Activated T-helper 2 cell treated with anti-CD3 and anti-CD28 coated beads, Interferon-gamma antibody, Interleukin-2, Interleukin-4, amounts not matched to agents 10 μg/mL and 5 μg/mL and 100 μg/mL, durations not matched to agents 14 hours and 24 hours and 36 hours (primary cell): ENCODE measurements around the gene PRELP. TPM values are rescaled to one million over a fixed set of nuclear protein-coding genes. Genes with fewer than 3 reads are reported as not detected.

Source experiments
- DNase-seq: peaks from one replicate; pipeline ENCODE4 v3.0.0; 2021; ENCODE audit warnings: low spot score
- H3K27ac Mint-ChIP-seq: one replicate; pipeline ENCODE4 v1.8.0; 2021; ENCODE audit warnings: mixed read lengths
- H3K27me3 Mint-ChIP-seq: one replicate; pipeline ENCODE4 v1.8.0; 2021; ENCODE audit warnings: low read depth, mixed read lengths
- H3K36me3 Mint-ChIP-seq: one replicate; pipeline ENCODE4 v1.8.0; 2021; ENCODE audit warnings: low read depth, mixed read lengths
- H3K4me1 Mint-ChIP-seq: one replicate; pipeline ENCODE4 v1.8.0; 2021; ENCODE audit warnings: low read depth, mixed read lengths
- H3K4me3 Mint-ChIP-seq: one replicate; pipeline ENCODE4 v1.8.0; 2021; ENCODE audit warnings: low read depth, mild to moderate bottlenecking, moderate library complexity, mixed read lengths
- H3K9me3 Mint-ChIP-seq: one replicate; pipeline ENCODE4 v1.8.0; 2021; ENCODE audit warnings: mixed read lengths
- intact Hi-C: fragments of 100-400 bp; cut with micrococcal nuclease; formaldehyde crosslinking; loops from one replicate; pipeline ENCODE4 v1.15.1; 2023
- total RNA-seq: library from RNA; stranded (reverse); gene quantifications from 2 replicates; pipeline ENCODE4 v1.2.3, GENCODE V29; 2022

The PRELP gene
- total RNA-seq, 1 donor from 2014 or later = not detected

DNA sequence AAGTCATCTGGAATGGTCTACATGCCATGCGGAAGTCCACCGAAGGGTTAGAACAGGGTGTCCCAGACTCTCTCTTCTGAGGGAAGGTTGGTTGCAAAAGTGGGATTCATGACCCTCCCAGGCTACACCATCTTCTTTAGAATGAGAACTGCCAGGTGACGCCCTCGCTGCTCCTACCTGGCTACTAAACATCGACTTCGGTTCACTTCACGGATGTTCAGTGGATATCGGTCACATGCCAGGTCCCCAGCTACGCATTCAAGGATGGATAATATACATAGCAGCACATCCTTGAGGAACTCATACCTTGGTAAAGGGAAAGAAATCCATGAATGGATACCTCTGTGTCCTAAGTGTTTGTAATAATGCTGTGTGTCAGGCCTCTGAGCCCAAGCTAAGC lies 15.0 kb downstream of the PRELP start:
- Mint-ChIP-seq H3K4me3 (no peak overlapping the region), H3K27me3 (peaks cover 8% of the 10 kb centered on the region), H3K9me3 (no peaks in the 10 kb centered on the region), H3K36me3 (no peaks in the 10 kb centered on the region), H3K27ac (no peak overlapping the region), H3K4me1 (no peaks in the 10 kb centered on the region)
- intact Hi-C loops = no loop called here
- no peak for DNase-seq

DNA sequence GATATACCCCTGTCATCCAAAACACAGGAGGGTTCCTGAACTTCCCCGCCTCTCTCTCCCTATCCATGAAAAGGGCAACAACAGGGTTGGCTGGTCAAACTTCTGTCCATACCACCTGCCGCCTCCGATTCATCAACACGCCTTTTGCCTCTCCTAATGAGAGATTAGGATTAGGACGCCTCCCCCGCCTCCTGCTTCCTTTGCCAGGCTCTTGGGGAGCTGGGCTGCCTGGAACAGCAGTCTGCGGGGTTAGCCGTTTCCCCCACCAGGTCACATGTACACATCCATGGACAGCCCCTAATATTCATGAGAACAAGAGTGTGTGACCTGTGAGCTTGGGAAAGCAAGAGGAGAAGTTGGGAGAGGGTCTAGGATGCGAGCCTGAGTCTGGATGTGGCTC lies 16.1 kb downstream of the PRELP start:
- Mint-ChIP-seq H3K4me1 (no peaks in the 10 kb centered on the region), H3K4me3 (no peak overlapping the region), H3K36me3 (no peaks in the 10 kb centered on the region), H3K27me3 (peaks cover 9% of the 10 kb centered on the region), H3K27ac (no peak overlapping the region), H3K9me3 (no peaks in the 10 kb centered on the region)
- intact Hi-C loops = no loop called here
- no peak for DNase-seq

DNA sequence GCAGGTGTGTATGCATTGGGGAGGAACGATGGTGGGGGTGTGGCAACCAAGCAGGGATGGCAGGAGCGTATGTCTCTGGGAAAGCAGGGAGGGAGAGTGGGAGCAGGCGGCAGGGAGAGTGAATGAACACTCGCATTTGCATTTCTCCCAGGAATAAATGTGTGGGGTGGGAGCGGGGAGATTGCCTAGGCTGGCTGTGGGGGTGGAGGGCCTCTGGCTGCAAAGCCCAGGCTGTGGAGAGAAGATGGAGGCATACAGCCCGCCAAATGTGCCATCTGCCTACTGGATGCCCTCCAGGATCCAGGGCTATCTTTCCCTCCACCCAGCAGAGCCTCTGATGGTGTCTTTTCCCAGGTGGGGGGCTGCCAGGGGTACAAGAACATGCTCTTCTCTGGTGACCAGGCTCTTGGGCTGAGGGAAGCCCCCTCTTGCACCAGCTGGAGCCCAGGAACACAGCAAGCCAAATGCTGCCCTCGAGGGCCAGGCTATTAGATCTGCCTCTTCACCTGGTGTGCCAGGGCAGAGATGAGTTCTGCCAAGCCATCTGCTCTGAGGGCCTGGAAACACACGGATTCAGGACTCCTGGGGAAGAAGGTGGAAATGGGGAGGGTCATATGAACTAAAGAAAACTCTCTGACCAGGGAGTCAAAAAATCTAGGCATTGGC lies 16.6 kb downstream of the PRELP start:
- H3K4me3 Mint-ChIP-seq = no peak overlapping the region
- no peaks in the 10 kb centered on the region for H3K36me3 Mint-ChIP-seq
- intact Hi-C loops = no loop called here
- H3K4me1 Mint-ChIP-seq = no peaks in the 10 kb centered on the region
- no peak for DNase-seq
- H3K27me3 Mint-ChIP-seq = peaks cover 11% of the 10 kb centered on the region
- H3K9me3 Mint-ChIP-seq = no peaks in the 10 kb centered on the region
- no peak overlapping the region for H3K27ac Mint-ChIP-seq

DNA sequence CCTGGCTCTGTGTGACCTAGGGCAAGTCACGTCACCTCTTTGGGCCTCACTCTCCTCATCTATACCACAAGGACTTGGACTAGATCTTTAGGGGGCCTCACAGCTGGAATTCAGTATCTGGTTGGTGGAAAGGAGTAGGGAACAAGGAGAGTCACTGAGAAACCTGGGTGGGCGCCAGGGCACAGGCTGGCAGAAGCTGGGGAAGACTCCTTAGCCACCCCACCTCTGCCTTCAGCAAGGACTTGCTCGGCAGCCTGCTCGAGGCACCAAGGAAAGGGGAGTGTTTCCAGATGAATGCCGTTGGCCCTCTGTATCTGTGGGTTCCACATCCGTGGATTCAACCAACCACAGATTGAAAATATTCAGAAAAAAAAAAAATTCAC lies 17.1 kb downstream of the PRELP start:
- no peak overlapping the region for H3K4me3 Mint-ChIP-seq
- no peaks in the 10 kb centered on the region for H3K4me1 Mint-ChIP-seq
- DNase-seq = no peak
- no peaks in the 10 kb centered on the region for H3K36me3 Mint-ChIP-seq
- no peaks in the 10 kb centered on the region for H3K9me3 Mint-ChIP-seq
- no peak overlapping the region for H3K27ac Mint-ChIP-seq
- intact Hi-C loops = no loop called here
- H3K27me3 Mint-ChIP-seq = peaks cover 11% of the 10 kb centered on the region

DNA sequence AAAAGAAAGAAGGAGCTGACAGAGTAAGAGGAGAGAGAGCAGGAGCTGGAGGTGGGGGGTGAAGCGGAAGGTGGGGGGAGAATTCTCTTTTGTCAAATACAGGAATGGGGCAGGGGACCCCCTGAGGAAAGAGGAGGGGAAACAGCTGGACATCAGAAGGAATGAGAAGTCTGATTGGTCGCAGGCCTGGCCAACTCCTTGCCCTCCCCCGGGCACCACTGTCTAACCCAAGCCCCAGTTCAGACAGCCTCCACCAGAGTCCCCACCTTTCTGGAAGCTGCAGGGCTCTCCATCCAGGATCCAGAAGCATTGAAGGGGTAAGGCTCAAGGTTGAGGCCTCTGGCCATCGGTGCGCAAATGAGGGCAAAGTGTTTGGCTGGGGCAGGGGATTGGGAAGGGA lies 18.3 kb downstream of the PRELP start, which contains the start of gene OPTC:
OPTC (plus strand) TSS at position 253 of the 400 bp plus-strand sequence. CDS start 1,853 bp downstream, outside the sequence.
- H3K27ac Mint-ChIP-seq = no peak within 1 kb of the TSS
- no peak within 1 kb of the TSS for H3K4me3 Mint-ChIP-seq
- no peaks in the 10 kb centered on the region for H3K9me3 Mint-ChIP-seq
- peaks cover 11% of the 10 kb centered on the region for H3K27me3 Mint-ChIP-seq
- intact Hi-C loops = no loop called here
- DNase-seq = no peak
- H3K4me1 Mint-ChIP-seq = no peaks in the 10 kb centered on the region
- no peaks in the 10 kb centered on the region for H3K36me3 Mint-ChIP-seq

DNA sequence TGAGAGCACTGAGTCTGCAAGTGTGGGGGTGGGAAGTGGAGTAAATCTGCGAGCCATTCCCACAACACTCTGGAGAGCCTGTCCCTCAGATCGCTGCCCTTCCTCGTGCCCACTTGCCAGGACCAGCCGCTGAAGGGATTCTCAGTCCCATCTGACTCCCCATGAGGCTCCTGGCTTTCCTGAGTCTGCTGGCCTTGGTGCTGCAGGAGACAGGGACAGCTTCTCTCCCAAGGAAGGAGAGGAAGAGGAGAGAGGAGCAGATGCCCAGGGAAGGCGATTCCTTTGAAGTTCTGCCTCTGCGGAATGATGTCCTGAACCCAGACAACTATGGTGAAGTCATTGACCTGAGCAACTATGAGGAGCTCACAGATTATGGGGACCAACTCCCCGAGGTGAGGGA lies 20.2 kb downstream of the PRELP start:
- Mint-ChIP-seq H3K27me3 (peaks cover 11% of the 10 kb centered on the region), H3K27ac (no peak overlapping the region), H3K4me3 (no peak overlapping the region), H3K9me3 (peaks cover 2% of the 10 kb centered on the region), H3K36me3 (no peaks in the 10 kb centered on the region), H3K4me1 (no peaks in the 10 kb centered on the region)
- DNase-seq = no peak
- intact Hi-C loops = no loop called here

DNA sequence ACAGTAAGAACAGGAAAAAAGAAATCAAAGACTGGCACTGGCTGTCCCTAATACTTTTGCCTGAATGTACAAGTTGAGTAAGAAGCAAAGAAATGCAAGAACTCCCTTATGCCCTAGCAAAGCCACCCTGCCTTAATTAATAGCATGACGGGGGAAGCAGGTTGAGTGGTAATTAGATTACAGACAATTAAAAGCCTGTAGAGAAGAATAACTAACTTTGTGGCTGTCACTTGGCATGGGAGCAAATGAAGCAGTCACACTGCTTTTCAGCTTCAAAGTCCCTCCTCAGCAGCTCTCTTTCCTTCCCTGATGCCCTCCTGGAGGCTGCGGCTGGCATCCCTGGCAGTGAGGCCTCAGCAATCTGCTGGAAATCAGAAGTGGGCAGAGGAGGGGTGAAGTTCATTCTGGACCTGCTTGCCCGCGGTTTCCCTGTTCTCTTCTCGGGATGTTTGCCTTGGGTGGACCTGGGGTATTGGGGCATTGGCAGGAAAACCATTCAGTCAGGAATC lies 21.7 kb downstream of the PRELP start:
- no peak overlapping the region for H3K4me3 Mint-ChIP-seq
- intact Hi-C loops = no loop called here
- DNase-seq = no peak
- H3K36me3 Mint-ChIP-seq = no peaks in the 10 kb centered on the region
- peaks cover 7% of the 10 kb centered on the region for H3K27me3 Mint-ChIP-seq
- H3K27ac Mint-ChIP-seq = no peak overlapping the region
- peaks cover 3% of the 10 kb centered on the region for H3K9me3 Mint-ChIP-seq
- H3K4me1 Mint-ChIP-seq = no peaks in the 10 kb centered on the region

DNA sequence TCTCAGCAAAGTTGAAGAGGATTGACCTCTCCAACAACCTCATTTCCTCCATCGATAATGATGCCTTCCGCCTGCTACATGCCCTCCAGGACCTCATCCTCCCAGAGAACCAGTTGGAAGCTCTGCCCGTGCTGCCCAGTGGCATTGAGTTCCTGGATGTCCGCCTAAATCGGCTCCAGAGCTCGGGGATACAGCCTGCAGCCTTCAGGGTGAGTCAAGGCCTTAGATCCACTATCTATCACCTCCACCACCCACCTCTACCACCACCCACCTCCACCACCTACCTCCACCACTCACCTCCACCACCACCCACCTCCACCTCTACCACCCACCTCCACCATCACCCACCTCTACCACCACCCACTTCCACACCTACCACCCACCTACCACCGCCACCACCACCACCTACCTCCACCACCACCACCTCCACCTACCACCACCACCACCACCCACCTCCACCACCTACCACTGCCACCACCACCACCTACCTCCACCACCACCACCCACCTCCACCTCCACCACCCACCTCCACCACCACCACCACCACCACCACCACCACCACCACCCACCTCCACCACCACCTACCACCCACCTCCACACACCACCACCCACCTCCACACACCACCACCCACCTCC lies 24.2 kb downstream of the PRELP start:
- Mint-ChIP-seq H3K36me3 (no peaks in the 10 kb centered on the region), H3K4me1 (peaks cover 4% of the 10 kb centered on the region), H3K27me3 (peaks cover 12% of the 10 kb centered on the region), H3K27ac (no peak overlapping the region), H3K4me3 (no peak overlapping the region), H3K9me3 (peaks cover 3% of the 10 kb centered on the region)
- no peak for DNase-seq
- intact Hi-C loops = loop anchor here (10.0 kb wide), 1 partner anchor 625 kb away; no protein-coding TSS in a partner anchor

DNA sequence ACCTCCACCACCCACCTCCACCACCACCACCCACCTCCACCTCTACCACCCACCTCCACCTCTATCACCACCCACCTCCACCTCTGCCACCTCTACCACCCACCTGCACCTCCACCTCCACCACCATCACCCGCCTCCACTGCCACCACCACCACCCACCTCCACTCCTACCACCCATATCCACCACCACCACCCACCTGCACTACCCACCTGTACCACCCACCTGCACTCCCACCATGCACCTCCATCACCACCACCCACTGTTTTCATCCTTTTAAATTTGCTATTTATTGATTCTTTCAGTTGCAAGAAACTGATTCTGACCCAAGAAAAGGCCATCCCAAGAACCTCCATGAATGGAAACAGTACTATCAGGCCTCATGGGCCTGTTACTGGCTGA lies 24.7 kb downstream of the PRELP start:
- intact Hi-C loops = loop anchor here (10.0 kb wide), 1 partner anchor 625 kb away; no protein-coding TSS in a partner anchor
- Mint-ChIP-seq H3K9me3 (peaks cover 3% of the 10 kb centered on the region), H3K27me3 (peaks cover 12% of the 10 kb centered on the region), H3K36me3 (no peaks in the 10 kb centered on the region), H3K4me1 (peaks cover 7% of the 10 kb centered on the region), H3K4me3 (no peak overlapping the region), H3K27ac (no peak overlapping the region)
- no peak for DNase-seq

DNA sequence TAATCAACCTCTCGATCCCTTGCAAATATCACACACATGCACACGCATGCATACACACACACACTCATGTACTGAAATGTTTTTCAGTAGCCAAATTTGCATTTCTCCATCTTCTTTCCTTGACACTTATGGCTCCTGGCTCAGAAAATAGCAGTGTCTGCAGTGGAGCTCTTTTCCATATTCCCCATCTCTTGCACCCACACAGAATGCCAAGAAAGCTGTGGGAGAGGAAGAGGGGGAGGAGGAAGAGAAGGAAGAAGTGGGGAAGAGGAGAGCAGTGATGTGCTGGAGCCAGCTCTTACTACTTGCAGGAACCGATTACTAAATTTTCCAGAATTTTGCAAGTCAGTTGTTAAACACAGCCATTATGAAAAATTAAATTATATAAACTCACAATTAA lies 28.2 kb downstream of the PRELP start:
- no peak for DNase-seq
- H3K27ac Mint-ChIP-seq = no peak overlapping the region
- no peaks in the 10 kb centered on the region for H3K36me3 Mint-ChIP-seq
- intact Hi-C loops = loop anchor here (1.0 to 10.0 kb wide), 2 partner anchors 198 to 621 kb away; no protein-coding TSS in a partner anchor
- no peak overlapping the region for H3K4me3 Mint-ChIP-seq
- H3K9me3 Mint-ChIP-seq = peaks cover 3% of the 10 kb centered on the region
- H3K27me3 Mint-ChIP-seq = peaks cover 9% of the 10 kb centered on the region
- H3K4me1 Mint-ChIP-seq = peaks cover 7% of the 10 kb centered on the region

DNA sequence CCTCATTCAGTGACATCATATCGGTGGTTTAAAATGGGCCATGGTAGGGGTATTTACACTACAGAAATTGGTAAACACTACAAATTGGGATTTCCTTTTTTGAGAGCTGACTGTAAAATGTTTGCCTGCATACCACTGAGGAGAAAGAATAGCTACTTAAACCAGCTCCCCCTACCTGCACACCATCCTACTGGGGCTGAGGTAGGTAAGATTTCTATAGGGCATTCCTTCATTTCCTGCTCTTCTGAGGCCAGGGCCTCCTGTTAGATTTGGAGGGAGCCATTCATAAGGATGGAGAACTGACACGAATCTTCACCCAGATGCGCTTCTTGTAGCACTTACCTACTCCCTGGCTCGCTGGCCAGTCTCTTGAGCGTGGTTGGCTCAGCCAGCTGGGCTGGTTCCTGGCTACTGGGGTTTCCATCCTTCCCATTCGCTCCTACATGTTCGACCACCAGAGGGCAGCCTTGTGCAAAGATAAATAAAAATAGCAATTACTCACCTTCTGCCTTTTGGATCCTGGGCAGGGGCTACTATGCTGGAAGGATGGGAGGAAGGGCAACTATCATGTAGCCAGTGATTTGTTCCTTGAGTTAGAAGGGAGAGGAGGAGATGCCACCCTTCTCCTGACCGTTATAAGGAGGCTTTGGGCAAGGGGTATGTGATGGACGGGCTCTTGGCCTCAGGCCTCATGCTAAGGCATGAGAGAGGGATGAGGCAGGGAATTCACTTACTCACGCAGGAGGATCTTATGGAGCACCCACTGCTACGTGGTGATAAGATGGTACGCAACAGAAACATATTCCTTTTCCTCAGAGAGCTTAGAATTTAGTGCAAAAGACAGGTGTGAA lies 29.0 kb downstream of the PRELP start:
- no peaks in the 10 kb centered on the region for H3K36me3 Mint-ChIP-seq
- DNase-seq = peak; percentile 64
- no peak overlapping the region for H3K4me3 Mint-ChIP-seq
- peaks cover 3% of the 10 kb centered on the region for H3K9me3 Mint-ChIP-seq
- H3K27me3 Mint-ChIP-seq = peaks cover 9% of the 10 kb centered on the region
- H3K4me1 Mint-ChIP-seq = peaks cover 7% of the 10 kb centered on the region
- no peak overlapping the region for H3K27ac Mint-ChIP-seq
- intact Hi-C loops = loop anchor here (1.0 to 10.0 kb wide), 2 partner anchors 198 to 620 kb away; no protein-coding TSS in a partner anchor

DNA sequence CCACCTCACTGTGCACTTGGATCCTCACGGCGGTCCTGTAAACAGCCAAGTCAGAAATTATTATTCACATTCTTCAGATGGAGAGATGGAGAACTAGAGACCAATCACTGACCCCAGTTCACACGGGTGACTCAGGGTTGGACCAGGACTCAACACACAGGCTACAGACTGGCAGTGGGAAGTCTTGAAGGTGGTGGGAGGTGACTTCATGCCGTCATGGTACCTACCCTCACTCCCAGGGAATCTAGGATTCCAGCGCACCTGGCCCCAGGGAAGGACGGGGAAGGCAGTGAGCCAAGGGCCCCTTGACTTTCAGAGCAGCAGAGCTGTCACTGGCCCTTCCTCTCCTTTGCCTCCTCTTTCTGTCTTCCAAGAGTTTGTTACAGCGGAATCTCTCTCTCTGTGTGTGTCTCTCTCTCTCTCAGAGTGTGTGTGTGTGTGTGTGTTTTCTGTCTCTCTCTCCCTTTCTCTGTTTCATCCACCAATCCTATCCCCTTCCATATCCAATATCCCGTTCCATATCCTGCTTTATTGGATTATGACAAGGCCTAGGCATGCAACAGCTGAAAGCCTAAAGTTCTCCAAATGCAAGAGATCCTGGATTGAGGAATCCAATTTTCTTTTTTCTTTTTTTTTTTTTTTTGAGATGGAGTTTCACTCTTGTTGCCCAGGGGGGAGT lies 30.1 kb downstream of the PRELP start:
- Mint-ChIP-seq H3K36me3 (no peaks in the 10 kb centered on the region), H3K4me3 (no peak overlapping the region), H3K27me3 (peaks cover 9% of the 10 kb centered on the region), H3K9me3 (peaks cover 3% of the 10 kb centered on the region), H3K27ac (no peak overlapping the region), H3K4me1 (peaks cover 7% of the 10 kb centered on the region)
- no peak for DNase-seq
- intact Hi-C loops = loop anchor here (10.0 kb wide), 1 partner anchor 619 kb away; no protein-coding TSS in a partner anchor
